A673 (cell line): ENCODE data around the gene SDC1. TPM values are rescaled to one million over a fixed set of nuclear protein-coding genes. Genes with fewer than 3 reads are reported as not detected.

Experiments used
- BruUV-seq: library from RNA; stranded (reverse); fragments of 400-500 nt; replicated peaks from 2 replicates; lab custom pipeline; 2021; lab: Mats Ljungman, UMichigan
- CTCF ChIA-PET: fragments of 300-600 bp; sonication (Branson Sonifier 250); formaldehyde crosslinking; loops from one replicate; lab custom pipeline; 2022; ENCODE audit warnings: antibody characterized with exemption; lab: Charles Lee
- POLR2A ChIA-PET: fragments of 300-600 bp; sonication (Branson Sonifier 250); formaldehyde crosslinking; loops from one replicate; lab custom pipeline; 2022; ENCODE audit warnings: antibody characterized with exemption; ENCODE audit not compliant: low non-redundant PET; lab: Charles Lee
- DNase-seq: peaks from one replicate; pipeline ENCODE4 v3.0.0-alpha.2; 2015; ENCODE audit warnings: low spot score
- H3K27ac ChIP-seq: fragments of 200-600 bp; sonication (generic); 2 replicates; pipeline ENCODE4 v1.5.1; 2016; ENCODE audit warnings: mixed run types, low read depth, mild to moderate bottlenecking, mixed read lengths, antibody characterized with exemption, low read length; ENCODE audit not compliant: poor library complexity, severe bottlenecking
- H3K27me3 ChIP-seq: fragments of 200-600 bp; sonication (generic); replicated peaks from 2 replicates; pipeline ENCODE4 v1.6.1; 2017; ENCODE audit warnings: mixed run types, low read depth, mild to moderate bottlenecking, mixed read lengths, antibody characterized with exemption, low read length; ENCODE audit not compliant: insufficient read depth, poor library complexity
- H3K36me3 ChIP-seq: fragments of 200-600 bp; sonication (generic); 2 replicates; pipeline ENCODE4 v1.6.1; 2016; ENCODE audit warnings: mixed run types, mild to moderate bottlenecking, mixed read lengths, antibody characterized with exemption, low read length; ENCODE audit not compliant: insufficient read depth, poor library complexity, severe bottlenecking
- H3K4me1 ChIP-seq: fragments of 200-600 bp; sonication (generic); 2 replicates; pipeline ENCODE4 v1.6.1; 2017; ENCODE audit warnings: mixed run types, mild to moderate bottlenecking, mixed read lengths, antibody characterized with exemption, low read length; ENCODE audit not compliant: insufficient read depth, poor library complexity, severe bottlenecking
- H3K4me3 ChIP-seq: fragments of 200-600 bp; sonication (generic); 2 replicates; pipeline ENCODE4 v1.5.1; 2016; ENCODE audit warnings: low read depth, mixed run types, mild to moderate bottlenecking, mixed read lengths, low read length; ENCODE audit not compliant: poor library complexity, severe bottlenecking
- H3K9me3 ChIP-seq: fragments of 200-600 bp; sonication (generic); 2 replicates; pipeline ENCODE4 v1.6.1; 2016; ENCODE audit warnings: mixed run types, low read depth, mild to moderate bottlenecking, mixed read lengths, antibody characterized with exemption, low read length; ENCODE audit not compliant: poor library complexity, severe bottlenecking
- EZH2 ChIP-seq: fragments of 200-600 bp; sonication (generic); IDR thresholded peaks from 2 replicates; pipeline ENCODE4 v1.6.1; 2017; ENCODE audit warnings: borderline replicate concordance, low read depth, mild to moderate bottlenecking, mixed read lengths, antibody characterized with exemption, low read length; ENCODE audit not compliant: poor library complexity, severe bottlenecking
- intact Hi-C: fragments of 100-400 bp; cut with micrococcal nuclease; formaldehyde crosslinking; loops from one replicate; pipeline ENCODE4 v1.10.0; 2022; ENCODE audit not compliant: unreplicated experiment
- total RNA-seq: library from RNA; stranded (reverse); gene quantifications from 2 replicates; pipeline ENCODE4 v1.2.3, GENCODE V29; 2021
- TF ChIP-seq, protein P1 (sequence below): fragments of 300-800, 200-600 bp; sonication (generic); conservative IDR thresholded peaks from 2 replicates; pipeline ENCODE4 v1.5.1; 2017; ENCODE audit warnings: low read depth, mild to moderate bottlenecking, antibody characterized with exemption, low read length, moderate library complexity, mixed read lengths

The SDC1 gene
- total RNA-seq, 1 experiment from 2014 or later = 1.4 TPM

DNA sequence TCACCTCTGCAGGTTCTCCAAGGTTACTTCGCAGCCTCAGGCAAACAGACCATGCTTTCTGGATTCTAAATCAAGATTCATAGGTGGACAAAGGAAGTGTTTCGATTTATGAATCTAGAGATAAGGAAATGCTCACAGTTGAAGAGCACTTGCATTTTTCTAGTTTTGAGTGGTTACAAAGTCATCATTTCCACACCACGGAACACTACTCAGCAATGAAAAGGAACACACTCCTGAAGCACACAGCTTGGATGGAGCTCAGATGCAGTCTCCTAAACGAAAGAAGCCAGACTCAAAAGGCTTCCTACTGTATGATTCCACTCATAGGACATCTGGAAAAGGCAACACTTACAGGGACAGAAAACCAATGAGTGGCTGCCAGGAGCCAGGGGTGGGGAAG lies 31.7 kb downstream of the SDC1 start:
- no TSS peak for BruUV-seq
- peaks cover 10% of the 10 kb centered on the region for H3K4me1 ChIP-seq
- H3K9me3 ChIP-seq = no peaks in the 10 kb centered on the region
- CTCF ChIA-PET = no interaction called here
- no peaks in the 10 kb centered on the region for H3K36me3 ChIP-seq
- H3K27ac ChIP-seq = no peak overlapping the region
- intact Hi-C loops = no loop called here
- TF ChIP-seq, protein P1, sequence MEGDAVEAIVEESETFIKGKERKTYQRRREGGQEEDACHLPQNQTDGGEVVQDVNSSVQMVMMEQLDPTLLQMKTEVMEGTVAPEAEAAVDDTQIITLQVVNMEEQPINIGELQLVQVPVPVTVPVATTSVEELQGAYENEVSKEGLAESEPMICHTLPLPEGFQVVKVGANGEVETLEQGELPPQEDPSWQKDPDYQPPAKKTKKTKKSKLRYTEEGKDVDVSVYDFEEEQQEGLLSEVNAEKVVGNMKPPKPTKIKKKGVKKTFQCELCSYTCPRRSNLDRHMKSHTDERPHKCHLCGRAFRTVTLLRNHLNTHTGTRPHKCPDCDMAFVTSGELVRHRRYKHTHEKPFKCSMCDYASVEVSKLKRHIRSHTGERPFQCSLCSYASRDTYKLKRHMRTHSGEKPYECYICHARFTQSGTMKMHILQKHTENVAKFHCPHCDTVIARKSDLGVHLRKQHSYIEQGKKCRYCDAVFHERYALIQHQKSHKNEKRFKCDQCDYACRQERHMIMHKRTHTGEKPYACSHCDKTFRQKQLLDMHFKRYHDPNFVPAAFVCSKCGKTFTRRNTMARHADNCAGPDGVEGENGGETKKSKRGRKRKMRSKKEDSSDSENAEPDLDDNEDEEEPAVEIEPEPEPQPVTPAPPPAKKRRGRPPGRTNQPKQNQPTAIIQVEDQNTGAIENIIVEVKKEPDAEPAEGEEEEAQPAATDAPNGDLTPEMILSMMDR = no peak
- no peak for TF ChIP-seq EZH2
- no peak for DNase-seq
- no peak overlapping the region for H3K4me3 ChIP-seq
- POLR2A ChIA-PET = no interaction called here
- H3K27me3 ChIP-seq = no peaks in the 10 kb centered on the region

DNA sequence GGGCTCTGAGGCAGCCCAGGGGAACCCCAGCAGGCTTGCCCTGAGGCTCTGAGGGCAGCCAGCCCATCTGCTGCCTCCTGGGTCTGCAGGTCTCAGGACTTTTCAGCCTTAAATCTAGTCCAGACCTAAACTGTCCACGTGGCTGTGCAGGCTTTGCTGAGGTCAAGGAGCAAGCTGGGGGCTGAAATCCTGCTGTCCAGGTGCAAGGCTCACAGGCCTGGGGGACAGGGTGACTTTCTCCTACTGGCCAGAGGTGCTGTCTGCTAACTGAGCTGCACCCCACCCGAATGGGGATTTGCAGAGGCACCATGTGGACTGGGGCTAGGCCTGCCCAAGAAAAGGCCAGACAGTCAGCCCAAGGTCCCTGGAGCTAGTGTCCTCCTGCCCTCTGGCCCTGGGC lies 32.1 kb downstream of the SDC1 start:
- no peaks in the 10 kb centered on the region for H3K27me3 ChIP-seq
- DNase-seq = no peak
- H3K4me3 ChIP-seq = no peak overlapping the region
- ChIA-PET POLR2A (no interaction called here), CTCF (no interaction called here)
- intact Hi-C loops = no loop called here
- no peaks in the 10 kb centered on the region for H3K9me3 ChIP-seq
- no peaks in the 10 kb centered on the region for H3K36me3 ChIP-seq
- H3K27ac ChIP-seq = no peak overlapping the region
- BruUV-seq = no TSS peak
- peaks cover 10% of the 10 kb centered on the region for H3K4me1 ChIP-seq
- no peak for TF ChIP-seq EZH2
- TF ChIP-seq, protein P1 = no peak

DNA sequence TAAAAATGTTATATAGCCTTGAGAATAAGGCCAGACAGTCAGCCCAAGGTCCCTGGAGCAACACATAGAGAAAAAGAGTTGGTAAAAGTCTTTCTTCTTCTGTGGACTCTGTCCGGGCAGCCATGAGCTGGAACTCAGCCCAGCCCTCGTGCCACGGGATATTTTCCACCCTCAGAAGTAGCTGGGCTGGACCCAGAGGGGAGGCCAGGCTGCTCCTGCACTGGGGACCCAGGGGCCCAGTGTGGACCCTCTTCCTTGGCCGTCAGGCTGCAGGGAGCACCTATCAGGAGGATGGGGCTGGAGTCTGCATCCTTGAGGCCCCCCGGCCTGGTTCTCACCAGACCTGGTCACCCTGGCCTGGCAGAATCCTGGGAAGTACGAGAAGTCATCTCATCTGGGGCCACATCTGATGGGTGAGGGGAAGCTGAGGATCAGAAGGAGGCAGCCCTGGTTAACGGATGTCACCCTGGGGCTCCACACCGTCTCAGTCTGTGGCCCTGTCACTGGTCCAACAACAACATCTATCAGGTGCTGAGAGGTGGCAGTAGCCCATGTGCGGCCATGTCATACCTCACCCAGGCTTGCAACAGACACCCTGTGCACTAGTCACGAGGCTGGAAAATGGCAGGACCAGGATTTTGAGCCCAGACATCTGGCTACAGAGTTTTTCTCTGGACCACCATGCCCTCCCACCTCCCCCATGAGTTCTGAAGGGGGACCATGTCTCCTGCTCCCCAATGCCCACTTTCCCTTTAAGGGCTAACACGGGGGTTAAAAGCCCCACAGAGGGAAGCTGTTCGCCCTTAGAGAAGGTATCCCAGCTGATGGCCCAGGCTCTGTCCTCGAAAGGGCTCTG lies 33.0 kb downstream of the SDC1 start:
- Histone ChIP-seq H3K4me3 (no peak overlapping the region), H3K27ac (no peak overlapping the region), H3K36me3 (no peaks in the 10 kb centered on the region), H3K27me3 (no peaks in the 10 kb centered on the region), H3K9me3 (no peaks in the 10 kb centered on the region), H3K4me1 (peaks cover 10% of the 10 kb centered on the region)
- ChIA-PET CTCF (no interaction called here), POLR2A (no interaction called here)
- BruUV-seq = no TSS peak
- intact Hi-C loops = no loop called here
- DNase-seq = no peak
- TF ChIP-seq, protein P1 = no peak
- no peak for TF ChIP-seq EZH2
